Neural progenitor cell (in vitro differentiated cells): ENCODE measurements around the gene WASL.

Source experiments
- EZH2 ChIP-seq: fragments of 200-600 bp; sonication (generic); IDR thresholded peaks from 2 replicates; pipeline ENCODE4 v1.6.1; 2017; ENCODE audit warnings: antibody characterized with exemption, mild to moderate bottlenecking, moderate library complexity
- EZH2phosphoT487 ChIP-seq: fragments of 200-600 bp; sonication (generic); IDR thresholded peaks from 2 replicates; pipeline ENCODE4 v1.6.1; 2017; ENCODE audit warnings: antibody characterized with exemption
- TF ChIP-seq, protein P1 (sequence below): fragments of 200-600 bp; sonication (generic); IDR thresholded peaks from 2 replicates; pipeline ENCODE4 v1.5.1; 2017; ENCODE audit warnings: antibody characterized with exemption, mild to moderate bottlenecking

- TF ChIP-seq, protein P1, sequence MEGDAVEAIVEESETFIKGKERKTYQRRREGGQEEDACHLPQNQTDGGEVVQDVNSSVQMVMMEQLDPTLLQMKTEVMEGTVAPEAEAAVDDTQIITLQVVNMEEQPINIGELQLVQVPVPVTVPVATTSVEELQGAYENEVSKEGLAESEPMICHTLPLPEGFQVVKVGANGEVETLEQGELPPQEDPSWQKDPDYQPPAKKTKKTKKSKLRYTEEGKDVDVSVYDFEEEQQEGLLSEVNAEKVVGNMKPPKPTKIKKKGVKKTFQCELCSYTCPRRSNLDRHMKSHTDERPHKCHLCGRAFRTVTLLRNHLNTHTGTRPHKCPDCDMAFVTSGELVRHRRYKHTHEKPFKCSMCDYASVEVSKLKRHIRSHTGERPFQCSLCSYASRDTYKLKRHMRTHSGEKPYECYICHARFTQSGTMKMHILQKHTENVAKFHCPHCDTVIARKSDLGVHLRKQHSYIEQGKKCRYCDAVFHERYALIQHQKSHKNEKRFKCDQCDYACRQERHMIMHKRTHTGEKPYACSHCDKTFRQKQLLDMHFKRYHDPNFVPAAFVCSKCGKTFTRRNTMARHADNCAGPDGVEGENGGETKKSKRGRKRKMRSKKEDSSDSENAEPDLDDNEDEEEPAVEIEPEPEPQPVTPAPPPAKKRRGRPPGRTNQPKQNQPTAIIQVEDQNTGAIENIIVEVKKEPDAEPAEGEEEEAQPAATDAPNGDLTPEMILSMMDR = no peak
- TF ChIP-seq EZH2 (no peak), EZH2phosphoT487 (no peak)
Measured at GRCh38 chr7:123665896-123666295, 82.9 kb downstream of the WASL start.
